HFFc6 (cell line): ENCODE measurements around the gene STK39. TPM values are rescaled to one million over a fixed set of nuclear protein-coding genes. Genes with fewer than 3 reads are reported as not detected.
"Not testable (repeated sequence)": the region's sequence is repeated elsewhere in the genome, so short reads cannot be mapped to it uniquely, and the experiment has no call there.

ENCODE experiments used
- DNase-seq: peaks from one replicate; pipeline ENCODE4 v3.0.0-alpha.2; 2018
- H3K27ac Mint-ChIP-seq: 2 replicates; pipeline ENCODE4 v1.8.0; 2020; ENCODE audit warnings: mild to moderate bottlenecking, mixed read lengths
- H3K27me3 Mint-ChIP-seq: 2 replicates; pipeline ENCODE4 v1.8.0; 2021; ENCODE audit warnings: mild to moderate bottlenecking, moderate library complexity, mixed read lengths; ENCODE audit not compliant: insufficient read depth
- H3K36me3 Mint-ChIP-seq: 2 replicates; pipeline ENCODE4 v1.8.0; 2021; ENCODE audit warnings: low read depth, mixed read lengths
- H3K4me1 Mint-ChIP-seq: 2 replicates; pipeline ENCODE4 v1.8.0; 2020; ENCODE audit warnings: low read depth, mixed read lengths
- H3K4me3 Mint-ChIP-seq: 2 replicates; pipeline ENCODE4 v1.8.0; 2020; ENCODE audit warnings: mild to moderate bottlenecking, moderate library complexity, mixed read lengths
- H3K9me3 Mint-ChIP-seq: 2 replicates; pipeline ENCODE4 v1.8.0; 2020; ENCODE audit warnings: mild to moderate bottlenecking, mixed read lengths
- total RNA-seq, 6 experiments: library from RNA; stranded (reverse); fragmentation: NEBNext Ultra II Directional; extraction: Animal tissue kit (Norgen Biotek cat#: 25700); gene quantifications; 2 replicates in 1 of 6; 3 replicates in 5 of 6; pipeline ENCODE4 v1.2.3, GENCODE V29; 2021
- TF ChIP-seq, protein P1 (sequence below): fragments of 200-600 bp; sonication (generic); IDR thresholded peaks from 2 replicates; pipeline ENCODE4 v1.5.0; 2021; ENCODE audit warnings: antibody characterized with exemption, mild to moderate bottlenecking

The STK39 gene
- total RNA-seq, 6 experiments from 2014 or later: 27.7 to 36.4 (median 33.4) TPM

DNA sequence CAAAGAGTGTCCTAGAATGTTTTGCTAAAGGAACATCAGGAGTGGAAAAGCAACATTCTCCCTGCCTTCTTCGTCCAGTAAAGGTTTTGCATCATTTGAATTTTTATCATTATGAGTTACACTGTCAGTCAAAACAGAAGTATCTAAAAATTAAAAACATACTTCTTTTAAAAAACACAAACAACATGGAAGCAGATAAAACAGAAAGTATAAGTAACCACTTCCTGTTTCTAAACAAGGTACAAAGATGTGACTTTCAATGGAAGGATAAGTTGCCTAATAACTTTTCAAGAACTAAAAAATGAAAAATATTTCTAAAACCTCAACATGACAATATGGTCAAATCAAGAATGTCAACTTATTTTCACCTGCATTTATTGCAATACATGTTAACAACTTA lies 158.2 kb downstream of the STK39 start:
- H3K27ac Mint-ChIP-seq: no peak overlapping the region
- H3K4me1 Mint-ChIP-seq: no peaks in the 10 kb centered on the region
- H3K4me3 Mint-ChIP-seq: no peak overlapping the region
- no peak for DNase-seq
- H3K36me3 Mint-ChIP-seq: no peaks in the 10 kb centered on the region
- TF ChIP-seq, protein P1, sequence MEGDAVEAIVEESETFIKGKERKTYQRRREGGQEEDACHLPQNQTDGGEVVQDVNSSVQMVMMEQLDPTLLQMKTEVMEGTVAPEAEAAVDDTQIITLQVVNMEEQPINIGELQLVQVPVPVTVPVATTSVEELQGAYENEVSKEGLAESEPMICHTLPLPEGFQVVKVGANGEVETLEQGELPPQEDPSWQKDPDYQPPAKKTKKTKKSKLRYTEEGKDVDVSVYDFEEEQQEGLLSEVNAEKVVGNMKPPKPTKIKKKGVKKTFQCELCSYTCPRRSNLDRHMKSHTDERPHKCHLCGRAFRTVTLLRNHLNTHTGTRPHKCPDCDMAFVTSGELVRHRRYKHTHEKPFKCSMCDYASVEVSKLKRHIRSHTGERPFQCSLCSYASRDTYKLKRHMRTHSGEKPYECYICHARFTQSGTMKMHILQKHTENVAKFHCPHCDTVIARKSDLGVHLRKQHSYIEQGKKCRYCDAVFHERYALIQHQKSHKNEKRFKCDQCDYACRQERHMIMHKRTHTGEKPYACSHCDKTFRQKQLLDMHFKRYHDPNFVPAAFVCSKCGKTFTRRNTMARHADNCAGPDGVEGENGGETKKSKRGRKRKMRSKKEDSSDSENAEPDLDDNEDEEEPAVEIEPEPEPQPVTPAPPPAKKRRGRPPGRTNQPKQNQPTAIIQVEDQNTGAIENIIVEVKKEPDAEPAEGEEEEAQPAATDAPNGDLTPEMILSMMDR: no peak
- H3K9me3 Mint-ChIP-seq: no peaks in the 10 kb centered on the region
- H3K27me3 Mint-ChIP-seq: no peaks in the 10 kb centered on the region

DNA sequence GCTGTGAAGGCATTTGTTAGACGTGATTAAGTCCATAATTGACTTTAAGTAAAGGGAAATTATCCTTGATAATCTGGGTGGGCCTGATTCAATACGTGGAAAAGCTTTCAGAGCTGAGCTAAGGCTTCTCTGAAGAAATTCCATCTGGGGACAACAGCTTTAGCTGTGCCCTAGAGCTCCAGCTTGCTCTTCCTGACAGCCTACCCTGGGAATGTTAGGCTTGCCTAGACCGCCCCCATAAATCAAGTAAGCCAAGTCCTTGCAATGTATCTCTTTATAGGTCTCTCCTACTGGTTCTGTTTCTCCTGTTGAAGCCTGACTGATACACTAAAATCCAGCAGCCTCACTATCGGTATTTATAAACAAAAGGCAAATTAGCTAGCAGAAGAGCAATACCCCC lies 160.0 kb downstream of the STK39 start:
- no peak for DNase-seq
- no peak overlapping the region for H3K4me3 Mint-ChIP-seq
- H3K4me1 Mint-ChIP-seq: no peaks in the 10 kb centered on the region
- no peaks in the 10 kb centered on the region for H3K9me3 Mint-ChIP-seq
- H3K27me3 Mint-ChIP-seq: no peaks in the 10 kb centered on the region
- no peaks in the 10 kb centered on the region for H3K36me3 Mint-ChIP-seq
- H3K27ac Mint-ChIP-seq: no peak overlapping the region
- TF ChIP-seq, protein P1: no peak

DNA sequence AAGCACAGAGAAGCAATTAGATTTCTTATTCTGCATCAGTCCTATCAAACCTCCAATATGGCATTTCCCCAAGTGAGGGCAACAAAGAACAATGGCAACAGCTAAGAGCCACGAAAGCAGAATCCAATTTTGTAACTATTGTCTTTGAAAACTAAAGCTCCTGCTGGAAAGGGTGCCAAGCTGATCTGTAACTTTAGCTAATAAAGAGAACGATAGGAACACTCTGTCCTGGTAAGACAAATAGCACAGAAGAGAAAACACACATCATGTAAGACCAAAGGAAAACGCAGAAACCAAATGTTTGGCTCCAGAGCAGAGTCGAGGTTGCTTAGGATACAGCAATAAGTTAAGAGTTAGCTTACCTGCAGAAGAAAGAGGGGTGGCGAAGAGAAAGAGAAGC lies 160.5 kb downstream of the STK39 start:
- TF ChIP-seq, protein P1: no peak
- no peak for DNase-seq
- Mint-ChIP-seq H3K9me3 (no peaks in the 10 kb centered on the region), H3K4me3 (no peak overlapping the region), H3K4me1 (no peaks in the 10 kb centered on the region), H3K36me3 (peaks cover 3% of the 10 kb centered on the region; the same call in 1 of the 2 replicates), H3K27me3 (no peaks in the 10 kb centered on the region), H3K27ac (no peak overlapping the region)

DNA sequence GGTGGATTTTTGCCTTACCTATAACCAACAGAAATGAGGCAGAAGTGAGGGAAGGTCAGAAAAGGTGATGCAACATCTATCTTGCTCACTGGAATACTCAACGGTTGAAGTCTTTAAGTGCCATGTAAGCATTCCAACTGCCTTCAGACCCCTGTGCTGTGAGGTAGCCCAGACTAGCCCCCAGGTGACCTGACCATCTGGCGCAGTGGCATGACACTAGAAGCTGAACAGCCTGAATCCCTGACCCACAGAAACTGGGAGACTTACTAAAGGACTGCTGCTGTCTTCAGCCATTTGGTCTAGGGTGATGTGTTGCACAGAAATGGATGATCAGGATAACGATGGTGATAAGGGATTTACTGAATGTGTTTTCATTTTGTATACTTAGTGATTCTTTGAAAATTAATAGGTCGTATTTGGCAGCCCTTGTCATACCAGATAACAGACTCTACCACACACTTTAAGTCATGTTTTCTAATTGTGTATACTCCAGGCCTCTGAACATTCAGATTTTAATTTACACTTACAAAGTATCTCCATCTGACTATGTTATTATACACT lies 161.5 kb downstream of the STK39 start:
- Mint-ChIP-seq H3K36me3 (peaks cover 5% of the 10 kb centered on the region; the same call in 1 of the 2 replicates), H3K9me3 (no peaks in the 10 kb centered on the region), H3K4me1 (no peaks in the 10 kb centered on the region), H3K4me3 (no peak overlapping the region), H3K27me3 (no peaks in the 10 kb centered on the region), H3K27ac (no peak overlapping the region)
- no peak for DNase-seq
- TF ChIP-seq, protein P1: no peak

DNA sequence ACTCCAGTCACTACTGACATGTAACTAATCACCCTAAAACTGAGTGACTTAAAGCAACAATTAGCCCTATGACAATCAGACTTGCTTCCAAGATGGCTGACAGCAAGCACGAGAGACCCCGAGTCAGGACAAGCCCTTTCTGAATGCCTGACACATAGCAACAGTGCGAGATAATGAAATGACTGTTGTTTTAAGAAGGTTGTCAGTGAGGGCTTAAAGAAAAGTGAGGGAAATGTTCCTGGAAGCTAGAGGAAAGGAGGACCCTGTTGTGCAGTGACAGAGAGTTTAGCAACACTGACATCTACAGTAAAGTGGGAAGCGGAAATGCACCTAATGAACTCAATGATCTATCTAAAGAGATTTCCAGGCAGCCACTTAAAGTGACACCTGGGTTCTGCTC lies 163.1 kb downstream of the STK39 start:
- no peaks in the 10 kb centered on the region for H3K27me3 Mint-ChIP-seq
- DNase-seq: no peak
- H3K27ac Mint-ChIP-seq: no peak overlapping the region
- H3K9me3 Mint-ChIP-seq: no peaks in the 10 kb centered on the region
- no peaks in the 10 kb centered on the region for H3K4me1 Mint-ChIP-seq
- H3K4me3 Mint-ChIP-seq: no peak overlapping the region
- TF ChIP-seq, protein P1: no peak
- H3K36me3 Mint-ChIP-seq: peaks cover 9% of the 10 kb centered on the region; the same call in 1 of the 2 replicates

DNA sequence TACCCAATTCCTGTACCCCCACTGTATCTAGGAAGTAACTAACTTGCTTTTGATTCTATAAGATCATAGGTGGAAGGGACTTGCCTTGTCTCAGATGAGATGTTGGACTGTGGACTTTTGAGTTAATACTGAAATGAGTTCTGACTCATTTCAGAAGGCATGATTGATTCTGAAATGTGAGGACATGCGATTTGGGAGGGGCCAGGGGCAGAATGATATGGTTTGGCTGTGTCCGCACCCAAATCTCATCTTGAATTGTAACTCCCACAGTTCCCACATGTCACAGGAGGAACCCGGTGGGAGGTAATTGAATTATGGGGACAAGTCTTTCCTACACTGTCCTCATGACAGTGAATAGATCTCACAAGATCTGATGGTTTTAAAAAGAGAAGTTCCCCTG lies 165.9 kb downstream of the STK39 start:
- not testable (repeated sequence) for H3K4me1 Mint-ChIP-seq, H3K36me3 Mint-ChIP-seq, H3K4me3 Mint-ChIP-seq, H3K27me3 Mint-ChIP-seq, DNase-seq, H3K9me3 Mint-ChIP-seq, H3K27ac Mint-ChIP-seq
